ENCODE results near the gene PIWIL4. TPM values are rescaled to one million over a fixed set of nuclear protein-coding genes. Genes with fewer than 3 reads are reported as not detected.

Gene PIWIL4
- total RNA-seq, 1 experiment from 2014 or later = not detected

DNA sequence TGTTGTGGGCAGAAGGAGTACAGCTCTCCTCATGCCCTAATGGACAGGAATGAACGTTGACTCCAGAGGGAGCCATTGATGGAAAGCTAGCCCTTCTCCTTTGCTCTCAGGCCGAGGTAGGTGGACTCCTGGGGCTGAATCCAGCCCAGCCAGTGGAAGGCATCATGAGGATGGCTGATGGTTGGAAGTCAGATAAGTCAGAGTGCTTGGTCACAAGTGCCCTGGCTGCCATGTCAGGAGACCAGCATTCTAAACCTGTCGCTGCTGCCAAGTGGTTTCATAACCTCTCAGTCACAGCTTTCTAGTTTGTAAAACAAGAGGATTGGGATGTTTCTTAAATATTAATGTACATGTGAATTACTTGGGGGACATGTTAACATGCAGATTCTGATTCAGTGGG, 32.3 kb downstream of the PIWIL4 start:
- Histone ChIP-seq H2AK5ac (ENCODE audit: insufficient read length, low read length) (no peak overlapping the region), H2AFZ (ENCODE audit: low read length) (no peak overlapping the region), H2BK15ac (ENCODE audit: low read depth, low read length) (no peak overlapping the region), H3K4me1 (ENCODE audit: insufficient read depth, low read length) (peaks cover 4% of the 10 kb centered on the region), H3K27me3 (ENCODE audit: insufficient read depth, low read length) (no peaks in the 10 kb centered on the region), H4K8ac (replicated peaks; ENCODE audit: insufficient read length, low read depth, low read length) (no peak overlapping the region), H4K20me1 (ENCODE audit: control insufficient read depth, insufficient read depth, insufficient read length) (no peaks in the 10 kb centered on the region), H3K9ac (ENCODE audit: extremely low read depth, insufficient read length, low read length) (no peak overlapping the region), H3K79me2 (ENCODE audit: insufficient read depth, low read length) (no peaks in the 10 kb centered on the region), H3K18ac (ENCODE audit: insufficient read length, low read depth, low read length) (no peak overlapping the region), H3K4ac (ENCODE audit: low read depth, low read length) (no peak overlapping the region), H3K23ac (ENCODE audit: insufficient read length, low read depth, low read length) (no peak overlapping the region), H3K56ac (ENCODE audit: insufficient read length, low read depth, low read length) (no peak overlapping the region), H3K14ac (ENCODE audit: insufficient read depth, low read length) (no peak overlapping the region), H3K27ac (ENCODE audit: insufficient read length, low read depth, low read length) (no peak overlapping the region), H3K9me3 (ENCODE audit: control insufficient read depth, low read depth, low read length) (peaks cover 7% of the 10 kb centered on the region), H3T11ph (ENCODE audit: low read length) (no peak overlapping the region), H2BK12ac (ENCODE audit: insufficient read length, low read depth, low read length) (no peak overlapping the region), H3K4me2 (ENCODE audit: insufficient read depth, insufficient read length, low read length) (no peak overlapping the region), H4K91ac (ENCODE audit: insufficient read length, low read depth, low read length) (no peak overlapping the region), H2BK20ac (ENCODE audit: low read depth, low read length, poor library complexity, severe bottlenecking) (no peak overlapping the region), H3K79me1 (ENCODE audit: insufficient read depth, low read depth, low read length, poor library complexity, severe bottlenecking) (no peaks in the 10 kb centered on the region), H2BK120ac (ENCODE audit: low read depth, low read length, poor library complexity, severe bottlenecking) (no peak overlapping the region), H3K23me2 (ENCODE audit: insufficient read length, low read depth, low read length, poor library complexity, severe bottlenecking) (no peaks in the 10 kb centered on the region), H4K5ac (ENCODE audit: insufficient read length, low read depth, low read length) (no peak overlapping the region), H2BK5ac (ENCODE audit: insufficient read length, low read length) (no peak overlapping the region)
- DNase-seq = no peak
- peaks cover 13 to 17% of the 10 kb centered on the region in 2 experiments; a peak in 3 of 5 replicates for H3K9me3 Mint-ChIP-seq
- H3K27me3 Mint-ChIP-seq (ENCODE audit: low read depth) = no peaks in the 10 kb centered on the region
- H3K4me1 Mint-ChIP-seq = peaks cover 8 to 9% of the 10 kb centered on the region in 2 experiments
- no peak overlapping the region for H3K4me3 Mint-ChIP-seq
- TF ChIP-seq, protein P1, sequence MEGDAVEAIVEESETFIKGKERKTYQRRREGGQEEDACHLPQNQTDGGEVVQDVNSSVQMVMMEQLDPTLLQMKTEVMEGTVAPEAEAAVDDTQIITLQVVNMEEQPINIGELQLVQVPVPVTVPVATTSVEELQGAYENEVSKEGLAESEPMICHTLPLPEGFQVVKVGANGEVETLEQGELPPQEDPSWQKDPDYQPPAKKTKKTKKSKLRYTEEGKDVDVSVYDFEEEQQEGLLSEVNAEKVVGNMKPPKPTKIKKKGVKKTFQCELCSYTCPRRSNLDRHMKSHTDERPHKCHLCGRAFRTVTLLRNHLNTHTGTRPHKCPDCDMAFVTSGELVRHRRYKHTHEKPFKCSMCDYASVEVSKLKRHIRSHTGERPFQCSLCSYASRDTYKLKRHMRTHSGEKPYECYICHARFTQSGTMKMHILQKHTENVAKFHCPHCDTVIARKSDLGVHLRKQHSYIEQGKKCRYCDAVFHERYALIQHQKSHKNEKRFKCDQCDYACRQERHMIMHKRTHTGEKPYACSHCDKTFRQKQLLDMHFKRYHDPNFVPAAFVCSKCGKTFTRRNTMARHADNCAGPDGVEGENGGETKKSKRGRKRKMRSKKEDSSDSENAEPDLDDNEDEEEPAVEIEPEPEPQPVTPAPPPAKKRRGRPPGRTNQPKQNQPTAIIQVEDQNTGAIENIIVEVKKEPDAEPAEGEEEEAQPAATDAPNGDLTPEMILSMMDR (conservative IDR thresholded peaks at IDR 0.05) = no peak
- no peak overlapping the region for H3K27ac Mint-ChIP-seq
- peaks cover 5 to 7% (median 5%) of the 10 kb centered on the region in 3 experiments; a peak in 5 of 7 replicates for H3K36me3 Mint-ChIP-seq (ENCODE audit: insufficient read depth in 1 of 3, low read depth in 3 of 3)
- WGBS (ENCODE audit: extremely low coverage, insufficient read length, low lambda C conversion rate) = no CpG with 5 or more reads among the region's 3 CpGs
